Choroid plexus epithelial cell (primary cell): ENCODE measurements around the gene ZNF467.

Source experiments
- DNase-seq: peaks from one replicate; pipeline ENCODE4 v3.0.0-alpha.2; 2010; ENCODE audit warnings: low read depth
- H3K4me3 ChIP-seq: 2 replicates; pipeline ENCODE4 v1.5.1; 2011; ENCODE audit warnings: low read depth, mild to moderate bottlenecking, control low read depth, low read length, moderate library complexity
- CTCF ChIP-seq: conservative IDR thresholded peaks from 2 replicates; pipeline ENCODE4 v1.5.1; 2011; ENCODE audit warnings: low read depth, mild to moderate bottlenecking, control low read depth, inconsistent platforms, low read length, moderate library complexity

Gene ZNF467

DNA sequence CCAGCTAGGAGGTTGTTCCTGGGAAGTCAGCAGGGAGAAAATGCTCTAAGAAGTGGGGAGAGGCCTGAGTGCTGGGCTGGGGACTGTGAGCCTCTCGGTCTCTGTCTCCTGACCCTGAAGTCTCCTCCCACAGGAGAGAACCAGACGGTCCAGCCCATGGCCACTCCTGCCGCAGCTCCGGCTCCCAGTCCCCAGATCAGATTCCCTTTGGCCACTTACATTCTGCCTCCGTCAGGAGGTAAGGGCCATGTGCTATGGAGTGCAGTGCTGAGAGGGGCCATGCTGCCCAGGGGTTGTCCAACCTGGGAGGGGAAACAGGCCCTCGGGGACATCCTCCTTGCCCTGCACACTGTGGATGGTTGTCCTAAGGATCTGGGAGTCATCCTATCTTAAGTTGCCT lies 21.3 kb upstream of the ZNF467 start:
- H3K4me3 ChIP-seq: no peak overlapping the region
- DNase-seq: no peak
- no peak for TF ChIP-seq CTCF

DNA sequence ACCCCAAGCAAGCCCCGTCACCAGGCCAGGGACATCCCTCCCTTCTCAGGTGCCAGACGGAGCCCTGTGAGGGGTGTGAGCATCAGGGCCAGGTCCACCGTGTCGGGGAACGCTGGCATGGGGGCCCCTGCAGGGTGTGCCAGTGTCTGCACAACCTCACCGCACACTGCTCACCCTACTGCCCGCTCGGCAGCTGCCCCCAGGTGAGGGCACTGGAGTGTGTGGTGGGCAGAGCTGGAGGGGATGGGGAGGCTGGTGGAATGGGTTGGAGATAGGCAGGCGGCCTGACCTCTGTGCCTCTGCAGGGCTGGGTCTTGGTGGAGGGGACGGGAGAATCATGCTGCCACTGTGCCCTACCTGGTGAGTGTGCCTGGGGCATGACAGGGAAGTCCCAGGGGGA lies 19.9 kb upstream of the ZNF467 start:
- H3K4me3 ChIP-seq: no peak overlapping the region
- no peak for TF ChIP-seq CTCF
- no peak for DNase-seq

DNA sequence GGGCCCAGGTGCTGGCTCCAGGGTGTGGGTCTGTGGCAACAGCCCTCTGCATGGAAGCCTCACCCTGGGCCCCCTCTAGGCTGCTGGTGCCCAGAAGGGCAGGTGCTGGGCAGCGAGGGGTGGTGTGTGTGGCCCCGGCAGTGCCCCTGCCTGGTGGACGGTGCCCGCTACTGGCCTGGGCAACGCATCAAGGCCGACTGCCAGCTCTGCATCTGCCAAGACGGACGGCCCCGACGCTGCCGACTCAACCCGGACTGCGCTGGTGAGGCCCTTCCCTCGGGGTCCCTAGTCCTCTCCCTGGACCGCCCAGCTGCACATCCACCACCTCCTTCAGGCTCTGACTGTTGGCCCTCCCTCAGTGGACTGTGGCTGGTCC lies 18.8 kb upstream of the ZNF467 start:
- no peak for DNase-seq
- no peak overlapping the region for H3K4me3 ChIP-seq
- no peak for TF ChIP-seq CTCF

DNA sequence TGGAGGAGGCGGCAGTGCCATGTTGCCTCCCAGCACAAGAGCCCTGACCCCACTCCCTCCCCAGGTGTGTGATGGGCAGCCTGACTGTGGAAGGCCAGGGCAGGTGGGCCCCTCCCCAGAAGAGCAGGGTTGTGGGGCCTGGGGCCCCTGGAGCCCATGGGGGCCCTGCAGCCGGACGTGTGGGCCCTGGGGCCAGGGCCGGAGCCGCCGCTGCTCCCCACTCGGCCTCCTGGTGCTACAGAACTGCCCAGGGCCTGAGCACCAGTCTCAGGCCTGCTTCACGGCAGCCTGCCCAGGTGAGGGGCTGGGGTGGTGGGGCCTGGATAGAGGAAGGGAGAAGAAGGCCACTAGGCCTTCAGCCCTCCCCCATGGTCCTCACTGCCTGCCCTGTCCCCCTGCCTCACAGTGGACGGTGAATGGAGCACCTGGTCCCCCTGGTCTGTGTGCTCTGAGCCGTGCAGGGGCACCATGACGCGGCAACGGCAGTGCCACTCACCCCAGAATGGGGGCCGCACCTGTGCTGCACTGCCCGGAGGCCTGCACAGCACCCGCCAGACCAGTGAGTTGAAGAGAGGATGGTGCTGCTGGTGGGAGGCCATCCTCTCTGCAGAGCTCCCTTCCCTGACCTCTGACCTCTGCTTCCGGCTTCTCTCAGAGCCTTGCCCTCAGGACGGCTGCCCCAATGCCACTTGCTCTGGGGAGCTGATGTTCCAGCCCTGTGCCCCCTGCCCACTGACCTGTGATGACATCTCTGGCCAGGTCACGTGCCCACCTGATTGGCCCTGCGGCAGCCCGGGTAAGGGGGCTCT lies 18.2 kb upstream of the ZNF467 start:
- DNase-seq: no peak
- H3K4me3 ChIP-seq: no peak overlapping the region
- TF ChIP-seq CTCF: no peak

DNA sequence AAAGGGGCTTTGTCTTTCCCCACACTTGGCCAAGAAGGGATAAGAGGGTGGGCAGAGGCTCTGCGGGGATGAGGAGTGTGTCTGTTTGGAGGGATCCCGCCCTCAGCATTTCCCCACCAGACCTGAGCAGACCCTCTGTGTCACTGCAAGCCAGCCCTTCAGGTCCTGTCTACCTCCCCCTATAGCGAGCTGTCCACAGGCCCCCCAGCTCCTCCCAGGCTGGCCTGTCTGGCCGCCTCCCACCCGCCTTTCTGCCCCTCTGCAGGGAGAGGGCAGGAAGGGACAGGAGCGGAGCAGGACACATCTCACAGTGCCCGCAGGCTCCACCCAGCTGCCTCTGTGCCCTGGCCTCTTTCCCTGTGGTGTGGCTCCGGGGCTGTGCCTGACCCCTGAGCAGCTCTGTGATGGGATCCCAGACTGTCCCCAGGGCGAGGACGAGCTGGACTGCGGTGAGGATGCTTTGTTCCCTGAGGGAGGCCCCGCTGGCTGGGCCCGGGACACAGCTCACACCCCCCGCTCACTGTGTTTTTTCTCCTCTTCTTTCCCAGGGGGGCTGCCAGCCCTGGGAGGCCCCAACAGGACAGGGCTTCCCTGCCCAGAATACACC lies 17.5 kb upstream of the ZNF467 start:
- H3K4me3 ChIP-seq: no peak overlapping the region
- DNase-seq: no peak
- no peak for TF ChIP-seq CTCF

DNA sequence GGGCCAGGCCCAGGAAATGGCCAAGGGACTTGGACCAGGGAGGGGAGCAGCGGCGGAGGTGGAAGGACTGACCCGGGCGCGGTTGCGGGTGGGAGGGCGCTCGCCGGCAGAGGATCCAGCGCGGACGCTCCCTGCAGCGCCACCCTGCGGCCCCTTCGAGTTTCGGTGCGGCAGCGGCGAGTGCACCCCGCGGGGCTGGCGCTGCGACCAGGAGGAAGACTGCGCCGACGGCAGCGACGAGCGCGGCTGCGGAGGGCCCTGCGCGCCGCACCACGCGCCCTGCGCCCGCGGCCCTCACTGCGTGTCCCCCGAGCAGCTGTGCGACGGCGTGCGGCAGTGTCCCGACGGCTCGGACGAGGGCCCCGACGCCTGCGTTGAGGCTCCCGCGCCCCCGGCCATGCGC lies 16.8 kb upstream of the ZNF467 start:
- H3K4me3 ChIP-seq: no peak overlapping the region
- peak; percentile 50 for TF ChIP-seq CTCF
- DNase-seq: peak; percentile 20

GRCh38 chr7:149789101-149789500 lies 15.7 kb upstream of the ZNF467 start:
- no peak for TF ChIP-seq CTCF
- no peak overlapping the region for H3K4me3 ChIP-seq
- no peak for DNase-seq
